SU-DHL-6 (cell line): Measurements from ENCODE around the gene IYD.

ENCODE experiments used
- EZH2phosphoT487 ChIP-seq: fragments of 200-600 bp; sonication (generic), shearing (Covaris generic); conservative IDR thresholded peaks from 2 replicates; pipeline ENCODE4 v1.6.1; 2018; ENCODE audit warnings: mild to moderate bottlenecking, antibody characterized with exemption, low read length, moderate library complexity, mixed read lengths
- TF ChIP-seq, protein P1 (sequence below): fragments of 200-600 bp; sonication (generic); IDR thresholded peaks from one replicate; pipeline ENCODE4 v1.5.1; 2017; ENCODE audit warnings: antibody characterized with exemption, mild to moderate bottlenecking, low read length, moderate library complexity; ENCODE audit not compliant: insufficient read depth, poor library complexity, severe bottlenecking

DNA sequence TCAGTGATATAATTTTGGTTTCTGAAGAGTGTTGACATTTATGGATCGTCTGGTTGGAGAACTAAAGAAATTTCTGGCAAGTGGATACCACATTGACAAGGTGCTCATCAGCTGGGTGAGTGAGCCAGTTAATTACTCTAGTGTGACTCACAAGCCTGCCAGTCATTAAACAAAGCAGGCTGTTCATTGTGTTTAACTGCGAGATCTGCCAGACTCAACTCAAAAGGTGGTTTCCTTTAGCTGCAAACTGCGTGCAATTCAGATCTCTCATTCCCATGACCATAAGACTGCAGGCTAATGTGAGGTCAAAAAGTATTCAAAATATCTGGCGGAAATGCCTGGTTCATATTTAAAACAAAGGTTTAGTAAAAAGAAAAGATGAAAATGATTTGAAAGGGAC, 32.5 kb upstream of the IYD start:
- TF ChIP-seq, protein P1, sequence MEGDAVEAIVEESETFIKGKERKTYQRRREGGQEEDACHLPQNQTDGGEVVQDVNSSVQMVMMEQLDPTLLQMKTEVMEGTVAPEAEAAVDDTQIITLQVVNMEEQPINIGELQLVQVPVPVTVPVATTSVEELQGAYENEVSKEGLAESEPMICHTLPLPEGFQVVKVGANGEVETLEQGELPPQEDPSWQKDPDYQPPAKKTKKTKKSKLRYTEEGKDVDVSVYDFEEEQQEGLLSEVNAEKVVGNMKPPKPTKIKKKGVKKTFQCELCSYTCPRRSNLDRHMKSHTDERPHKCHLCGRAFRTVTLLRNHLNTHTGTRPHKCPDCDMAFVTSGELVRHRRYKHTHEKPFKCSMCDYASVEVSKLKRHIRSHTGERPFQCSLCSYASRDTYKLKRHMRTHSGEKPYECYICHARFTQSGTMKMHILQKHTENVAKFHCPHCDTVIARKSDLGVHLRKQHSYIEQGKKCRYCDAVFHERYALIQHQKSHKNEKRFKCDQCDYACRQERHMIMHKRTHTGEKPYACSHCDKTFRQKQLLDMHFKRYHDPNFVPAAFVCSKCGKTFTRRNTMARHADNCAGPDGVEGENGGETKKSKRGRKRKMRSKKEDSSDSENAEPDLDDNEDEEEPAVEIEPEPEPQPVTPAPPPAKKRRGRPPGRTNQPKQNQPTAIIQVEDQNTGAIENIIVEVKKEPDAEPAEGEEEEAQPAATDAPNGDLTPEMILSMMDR, result no peak
- no peak for TF ChIP-seq EZH2phosphoT487
